ENCODE measurements around the gene AARS2.

DNA sequence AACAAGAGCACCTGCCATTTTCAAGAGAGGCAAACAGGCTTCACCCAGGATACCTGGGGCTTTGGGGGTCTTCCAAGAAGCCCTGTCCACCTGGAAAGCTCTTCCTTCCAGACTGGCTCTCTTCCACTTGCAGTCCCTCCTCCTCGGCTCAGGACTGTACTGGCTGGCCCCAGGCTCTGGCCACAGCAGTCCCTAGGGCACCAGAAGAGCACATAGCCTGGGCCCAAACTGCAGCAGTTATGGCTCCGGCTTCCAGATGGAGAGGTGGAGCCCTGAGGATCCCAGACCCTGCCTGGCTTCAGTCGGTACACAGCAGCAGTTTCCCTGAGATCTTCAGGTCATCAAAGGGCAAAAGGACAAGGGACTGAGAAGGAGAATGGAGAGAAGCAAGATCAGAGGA, 54.2 kb downstream of the AARS2 start:
- TF ChIP-seq BACH2 (CRISPR knock-in tag; IDR thresholded peaks at IDR 0.05; ENCODE audit: borderline replicate concordance) (no peak), RARB (CRISPR knock-in tag; IDR thresholded peaks at IDR 0.05) (no peak), ZFP3 (CRISPR knock-in tag; IDR thresholded peaks at IDR 0.05) (no peak), ESRRG (CRISPR knock-in tag; IDR thresholded peaks at IDR 0.05) (no peak), ZNF8 (CRISPR knock-in tag; IDR thresholded peaks at IDR 0.05) (no peak), ZNF565 (CRISPR knock-in tag; conservative IDR thresholded peaks at IDR 0.05; ENCODE audit: low read depth) (no peak), TOX (CRISPR knock-in tag; IDR thresholded peaks at IDR 0.05; ENCODE audit: borderline replicate concordance) (no peak), ARNTL (CRISPR knock-in tag; IDR thresholded peaks at IDR 0.05; ENCODE audit: borderline replicate concordance, low read depth) (no peak), PPARA (CRISPR knock-in tag; IDR thresholded peaks at IDR 0.05; ENCODE audit: borderline replicate concordance) (no peak), OSR1 (CRISPR knock-in tag; IDR thresholded peaks at IDR 0.05) (no peak), SNAI2 (CRISPR knock-in tag; IDR thresholded peaks at IDR 0.05) (no peak)
- TF ChIP-seq, protein P1, sequence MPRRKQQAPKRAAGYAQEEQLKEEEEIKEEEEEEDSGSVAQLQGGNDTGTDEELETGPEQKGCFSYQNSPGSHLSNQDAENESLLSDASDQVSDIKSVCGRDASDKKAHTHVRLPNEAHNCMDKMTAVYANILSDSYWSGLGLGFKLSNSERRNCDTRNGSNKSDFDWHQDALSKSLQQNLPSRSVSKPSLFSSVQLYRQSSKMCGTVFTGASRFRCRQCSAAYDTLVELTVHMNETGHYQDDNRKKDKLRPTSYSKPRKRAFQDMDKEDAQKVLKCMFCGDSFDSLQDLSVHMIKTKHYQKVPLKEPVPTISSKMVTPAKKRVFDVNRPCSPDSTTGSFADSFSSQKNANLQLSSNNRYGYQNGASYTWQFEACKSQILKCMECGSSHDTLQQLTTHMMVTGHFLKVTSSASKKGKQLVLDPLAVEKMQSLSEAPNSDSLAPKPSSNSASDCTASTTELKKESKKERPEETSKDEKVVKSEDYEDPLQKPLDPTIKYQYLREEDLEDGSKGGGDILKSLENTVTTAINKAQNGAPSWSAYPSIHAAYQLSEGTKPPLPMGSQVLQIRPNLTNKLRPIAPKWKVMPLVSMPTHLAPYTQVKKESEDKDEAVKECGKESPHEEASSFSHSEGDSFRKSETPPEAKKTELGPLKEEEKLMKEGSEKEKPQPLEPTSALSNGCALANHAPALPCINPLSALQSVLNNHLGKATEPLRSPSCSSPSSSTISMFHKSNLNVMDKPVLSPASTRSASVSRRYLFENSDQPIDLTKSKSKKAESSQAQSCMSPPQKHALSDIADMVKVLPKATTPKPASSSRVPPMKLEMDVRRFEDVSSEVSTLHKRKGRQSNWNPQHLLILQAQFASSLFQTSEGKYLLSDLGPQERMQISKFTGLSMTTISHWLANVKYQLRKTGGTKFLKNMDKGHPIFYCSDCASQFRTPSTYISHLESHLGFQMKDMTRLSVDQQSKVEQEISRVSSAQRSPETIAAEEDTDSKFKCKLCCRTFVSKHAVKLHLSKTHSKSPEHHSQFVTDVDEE (CRISPR knock-in tag; IDR thresholded peaks at IDR 0.05): no peak
- TF ChIP-seq, protein P2, sequence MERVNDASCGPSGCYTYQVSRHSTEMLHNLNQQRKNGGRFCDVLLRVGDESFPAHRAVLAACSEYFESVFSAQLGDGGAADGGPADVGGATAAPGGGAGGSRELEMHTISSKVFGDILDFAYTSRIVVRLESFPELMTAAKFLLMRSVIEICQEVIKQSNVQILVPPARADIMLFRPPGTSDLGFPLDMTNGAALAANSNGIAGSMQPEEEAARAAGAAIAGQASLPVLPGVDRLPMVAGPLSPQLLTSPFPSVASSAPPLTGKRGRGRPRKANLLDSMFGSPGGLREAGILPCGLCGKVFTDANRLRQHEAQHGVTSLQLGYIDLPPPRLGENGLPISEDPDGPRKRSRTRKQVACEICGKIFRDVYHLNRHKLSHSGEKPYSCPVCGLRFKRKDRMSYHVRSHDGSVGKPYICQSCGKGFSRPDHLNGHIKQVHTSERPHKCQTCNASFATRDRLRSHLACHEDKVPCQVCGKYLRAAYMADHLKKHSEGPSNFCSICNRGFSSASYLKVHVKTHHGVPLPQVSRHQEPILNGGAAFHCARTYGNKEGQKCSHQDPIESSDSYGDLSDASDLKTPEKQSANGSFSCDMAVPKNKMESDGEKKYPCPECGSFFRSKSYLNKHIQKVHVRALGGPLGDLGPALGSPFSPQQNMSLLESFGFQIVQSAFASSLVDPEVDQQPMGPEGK (CRISPR knock-in tag; IDR thresholded peaks at IDR 0.05; ENCODE audit: borderline replicate concordance): no peak
- TF ChIP-seq, protein P3, sequence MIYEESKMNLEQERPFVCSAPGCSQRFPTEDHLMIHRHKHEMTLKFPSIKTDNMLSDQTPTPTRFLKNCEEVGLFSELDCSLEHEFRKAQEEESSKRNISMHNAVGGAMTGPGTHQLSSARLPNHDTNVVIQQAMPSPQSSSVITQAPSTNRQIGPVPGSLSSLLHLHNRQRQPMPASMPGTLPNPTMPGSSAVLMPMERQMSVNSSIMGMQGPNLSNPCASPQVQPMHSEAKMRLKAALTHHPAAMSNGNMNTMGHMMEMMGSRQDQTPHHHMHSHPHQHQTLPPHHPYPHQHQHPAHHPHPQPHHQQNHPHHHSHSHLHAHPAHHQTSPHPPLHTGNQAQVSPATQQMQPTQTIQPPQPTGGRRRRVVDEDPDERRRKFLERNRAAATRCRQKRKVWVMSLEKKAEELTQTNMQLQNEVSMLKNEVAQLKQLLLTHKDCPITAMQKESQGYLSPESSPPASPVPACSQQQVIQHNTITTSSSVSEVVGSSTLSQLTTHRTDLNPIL (CRISPR knock-in tag; IDR thresholded peaks at IDR 0.05; ENCODE audit: low read depth): no peak

Data from SK-N-SH treated with all-trans-retinoic acid at 6 μM for 48 hours (cell line).